ENCODE results near the gene RSPH1.

Gene RSPH1

DNA sequence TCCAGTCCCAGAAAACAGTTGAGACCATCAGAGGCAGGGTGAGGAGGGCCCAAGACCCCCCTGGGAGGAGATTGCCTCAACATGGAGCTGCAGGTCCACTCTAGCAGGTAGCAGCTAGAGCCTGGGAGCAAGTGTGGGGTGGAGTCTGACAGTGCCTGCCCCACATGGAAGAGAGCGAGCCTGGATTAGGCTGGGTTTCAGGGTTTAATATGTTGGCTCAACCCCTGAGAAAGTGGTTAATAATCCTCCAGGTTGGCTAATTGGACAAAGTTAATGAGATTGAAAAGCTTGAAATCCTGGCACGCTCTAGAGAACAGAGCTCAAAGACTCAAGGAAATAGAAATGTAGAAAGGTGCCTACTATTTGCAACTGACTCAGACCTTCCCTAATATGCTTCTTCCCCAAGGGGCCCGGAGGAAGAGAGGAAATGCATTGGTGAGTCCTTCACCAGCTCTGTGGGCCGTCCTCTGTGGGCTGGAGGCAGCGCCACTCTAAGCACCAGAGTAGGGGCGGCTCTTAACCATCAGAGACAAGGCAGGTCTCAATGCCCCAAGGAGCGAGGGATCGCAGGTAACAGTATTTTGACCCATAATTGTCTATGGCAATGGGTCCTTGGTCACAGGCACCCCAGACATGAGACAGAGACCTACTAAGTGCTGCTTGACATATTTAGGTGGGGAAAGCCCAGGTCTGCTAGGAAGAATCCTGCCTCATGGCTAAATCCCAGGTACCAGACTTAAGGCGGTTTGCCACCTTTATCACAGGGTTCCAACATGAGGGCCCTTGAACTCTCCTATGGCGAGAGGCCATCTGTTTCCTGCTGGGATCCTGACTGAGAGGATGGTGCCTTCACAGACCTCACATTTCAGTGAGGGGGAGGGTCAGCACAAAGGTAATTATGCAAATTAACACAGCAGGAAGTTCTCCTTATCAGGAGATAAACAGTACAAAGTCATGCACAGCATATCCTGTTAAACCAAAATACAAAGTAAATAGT is 33.8 kb downstream of the RSPH1 start:
- FAIRE-seq, result no peak

GRCh38 chr21:42461185-42461520 is 34.9 kb downstream of the RSPH1 start:
- no peak for FAIRE-seq

GRCh38 chr21:42460391-42461184 is 35.4 kb downstream of the RSPH1 start:
- no peak for FAIRE-seq

DNA sequence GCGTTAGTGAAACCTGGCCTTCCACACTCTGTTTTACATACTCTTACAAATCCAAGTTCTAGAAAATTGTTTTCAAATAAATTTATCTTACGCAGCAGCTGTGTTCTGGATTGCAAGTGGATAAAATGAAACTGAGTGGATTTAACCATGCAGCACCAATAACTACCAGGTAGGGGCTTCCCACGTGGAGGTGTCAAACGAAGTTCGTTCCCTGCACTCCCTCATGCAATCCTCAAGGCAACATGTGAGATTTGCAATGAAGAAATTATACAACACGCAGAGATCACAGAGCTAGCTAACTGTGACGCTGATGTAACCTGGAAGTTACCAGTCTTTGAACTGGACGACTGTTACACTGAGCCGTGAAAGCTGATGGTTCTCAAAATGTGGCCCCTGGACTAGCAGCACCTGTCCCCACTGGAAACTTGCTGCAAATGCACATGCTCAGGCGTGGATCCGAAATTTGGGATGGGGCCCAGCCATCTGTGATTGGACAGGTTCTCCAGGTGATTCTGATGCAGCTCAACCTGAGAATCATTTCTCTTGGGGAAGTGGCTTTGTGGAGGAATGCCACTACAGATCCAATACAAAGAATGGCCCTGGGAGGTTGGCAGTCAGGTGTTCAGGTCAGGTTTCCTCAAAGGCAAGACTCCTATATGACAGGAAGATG is 36.3 kb downstream of the RSPH1 start:
- no peak for FAIRE-seq

DNA sequence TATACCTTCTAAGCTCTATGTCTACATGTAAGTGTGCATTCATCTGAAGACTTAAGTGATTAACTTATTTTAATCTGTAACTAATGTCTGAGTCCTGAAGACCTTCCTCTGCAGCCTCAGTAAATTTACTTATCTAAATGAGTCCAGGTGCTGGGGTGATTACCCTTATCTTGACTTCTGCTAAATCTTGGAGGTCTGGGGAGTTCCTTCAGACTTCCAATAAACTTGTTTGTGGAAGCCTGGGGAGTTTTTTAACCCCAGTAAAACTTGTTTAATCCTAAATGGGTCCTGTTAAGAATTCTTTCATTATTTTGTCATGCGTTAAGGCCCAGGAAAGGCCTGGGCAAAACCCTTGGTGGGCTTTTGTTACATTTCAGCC is 37.0 kb downstream of the RSPH1 start:
- FAIRE-seq, result no peak

DNA sequence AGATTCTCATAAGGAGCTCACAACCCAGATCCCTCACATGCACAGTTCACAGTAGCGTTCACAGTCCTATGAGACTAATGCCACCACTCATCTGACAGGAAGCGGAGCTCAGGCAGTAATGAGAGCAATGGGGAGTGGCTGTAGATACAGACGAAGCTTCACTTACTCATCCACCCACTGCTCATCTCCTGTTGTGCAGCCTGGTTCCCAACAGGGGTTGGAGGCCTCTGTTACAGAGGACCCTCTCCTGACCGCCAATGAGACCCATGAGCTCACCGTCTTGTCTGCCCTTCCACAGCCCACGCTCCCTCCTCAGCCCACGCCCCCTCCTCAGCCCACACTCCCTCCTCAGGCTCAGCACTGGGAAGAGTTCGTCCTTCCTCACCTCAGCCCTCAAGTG is 39.6 kb downstream of the RSPH1 start:
- FAIRE-seq, result no peak

DNA sequence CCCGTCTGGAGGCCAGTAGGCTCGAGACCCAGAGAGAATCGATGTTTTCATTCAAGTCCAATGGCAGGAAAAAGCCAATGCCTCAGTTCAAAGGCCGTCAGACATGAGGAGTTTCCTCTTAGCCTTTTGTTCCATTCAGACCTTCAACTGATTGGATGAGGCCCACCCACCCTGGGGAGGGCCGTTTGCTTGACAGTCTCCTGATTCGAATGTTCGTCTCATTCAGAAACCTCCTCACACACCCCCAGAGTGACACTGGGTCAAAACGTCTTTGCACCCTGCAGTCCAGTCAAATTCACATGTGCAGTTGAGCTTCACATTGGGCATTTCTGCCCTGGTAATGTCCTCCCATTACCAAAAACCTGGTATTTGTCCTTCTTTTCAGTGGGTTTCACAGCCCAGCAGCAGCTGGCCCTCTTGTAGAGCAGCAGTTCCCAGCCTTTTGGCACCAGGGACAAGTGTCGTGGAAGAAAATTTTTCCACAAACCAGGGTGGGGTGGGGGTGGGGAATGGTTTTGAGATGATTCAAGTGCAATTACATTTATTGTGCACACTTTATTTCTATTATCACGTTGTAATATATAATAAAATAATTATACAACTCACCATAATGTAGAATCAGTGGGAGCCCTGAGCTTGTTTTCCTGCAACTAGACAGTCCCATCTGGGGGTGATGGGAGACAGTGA is 40.1 kb downstream of the RSPH1 start:
- no peak for FAIRE-seq

GRCh38 chr21:42455196-42455595 is 40.8 kb downstream of the RSPH1 start:
- FAIRE-seq, result no peak

DNA sequence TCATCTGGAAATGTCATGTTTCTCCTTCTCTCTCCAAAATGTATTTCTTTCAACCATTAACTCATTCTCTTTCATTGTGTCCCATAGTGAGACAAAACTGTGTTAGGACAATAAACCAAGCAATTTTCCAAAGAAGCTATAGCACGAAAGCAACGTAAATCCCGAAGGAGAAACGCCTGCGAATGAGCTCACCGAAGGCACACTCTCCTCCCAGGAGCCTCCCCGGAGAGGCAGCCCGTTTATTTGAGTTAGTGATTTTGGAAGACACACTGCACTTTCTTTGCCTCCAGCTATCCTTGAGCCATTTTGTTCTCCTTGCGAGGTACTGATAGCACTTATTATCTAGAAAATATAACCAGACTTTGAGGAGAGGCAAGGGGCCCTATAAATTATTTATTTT is 41.2 kb downstream of the RSPH1 start:
- no peak for FAIRE-seq

DNA sequence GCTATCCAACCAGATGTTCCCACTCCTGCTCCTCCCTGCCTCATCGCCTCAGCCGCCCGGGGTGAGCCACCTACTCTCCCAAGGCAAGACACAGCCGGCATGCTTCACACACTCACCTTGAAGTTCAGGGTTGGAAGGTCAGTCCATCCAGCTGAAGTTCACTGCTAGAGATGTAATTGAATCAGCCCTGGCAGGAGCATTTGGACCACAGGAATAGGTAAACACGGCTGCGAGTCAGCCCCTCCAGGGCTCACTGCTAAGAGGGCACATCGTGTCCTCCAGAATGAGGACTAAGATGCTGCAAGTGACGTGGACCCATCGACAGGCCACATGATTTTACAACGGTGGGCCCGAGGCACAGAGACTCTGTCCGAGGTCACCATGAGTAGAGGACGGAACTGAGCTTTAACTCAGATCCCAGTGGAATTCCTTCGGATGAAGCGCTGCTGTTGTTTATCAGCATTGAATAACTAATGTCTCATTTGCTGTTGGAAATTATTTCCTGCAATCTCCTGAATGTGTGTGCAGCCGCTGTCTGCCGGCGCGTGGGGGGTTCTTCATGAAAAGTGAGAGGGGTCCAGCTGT is 41.9 kb downstream of the RSPH1 start:
- no peak for FAIRE-seq

GRCh38 chr21:42453224-42453985 is 42.6 kb downstream of the RSPH1 start:
- no peak for FAIRE-seq

GRCh38 chr21:42452401-42453223 is 43.4 kb downstream of the RSPH1 start:
- FAIRE-seq, result no peak

DNA sequence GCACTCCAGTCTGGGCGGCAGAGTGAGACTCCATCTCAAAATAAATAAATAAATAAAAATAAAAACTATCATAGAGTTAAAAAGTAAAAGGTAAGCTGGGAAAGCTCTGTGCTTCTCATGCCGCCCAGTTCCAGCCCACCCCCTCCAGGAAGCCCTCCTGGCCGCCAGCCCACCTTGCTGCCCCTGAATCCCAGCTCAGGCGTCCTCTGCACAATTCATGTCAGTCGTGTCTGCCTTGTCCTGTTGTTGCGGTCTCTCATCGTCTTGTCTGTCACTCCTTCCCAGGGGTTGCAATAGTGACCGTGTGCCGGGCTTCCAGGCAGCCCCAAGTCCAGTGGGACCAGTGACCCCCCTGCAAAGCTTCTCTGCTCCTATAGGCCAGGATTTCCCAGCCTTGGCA is 44.1 kb downstream of the RSPH1 start:
- no peak for FAIRE-seq

GRCh38 chr21:42448686-42449085 is 47.3 kb downstream of the RSPH1 start:
- no peak for FAIRE-seq

- FAIRE-seq, result no peak
These were observed 48.3 kb downstream of the RSPH1 start for GRCh38 chr21:42447732-42448131.

DNA sequence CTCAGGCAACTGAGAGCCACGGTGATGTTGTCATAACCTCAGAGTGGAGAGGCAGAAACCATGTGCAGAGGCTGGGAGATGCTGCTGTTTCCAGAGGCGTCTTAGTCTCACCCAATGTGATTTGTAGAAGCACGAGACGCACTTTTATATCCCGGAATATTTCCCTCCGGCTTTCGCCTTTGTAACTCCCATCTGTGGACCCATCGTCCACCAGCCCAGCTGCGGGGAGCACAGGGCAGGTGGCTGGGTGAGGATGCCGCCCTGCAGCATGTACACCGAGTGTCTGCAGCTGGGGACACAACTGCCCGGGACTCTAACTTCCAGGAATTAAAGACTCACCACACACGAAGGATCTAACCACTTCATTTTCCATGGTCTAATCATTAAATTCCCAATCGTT is 48.8 kb downstream of the RSPH1 start:
- no peak for FAIRE-seq

- no peak for FAIRE-seq
These were observed 49.5 kb downstream of the RSPH1 start for GRCh38 chr21:42446531-42446930.

- FAIRE-seq, result no peak
These were observed 50.7 kb downstream of the RSPH1 start for GRCh38 chr21:42445311-42445710.

- FAIRE-seq, result no peak
These were observed 51.3 kb downstream of the RSPH1 start for GRCh38 chr21:42444745-42445059.

DNA sequence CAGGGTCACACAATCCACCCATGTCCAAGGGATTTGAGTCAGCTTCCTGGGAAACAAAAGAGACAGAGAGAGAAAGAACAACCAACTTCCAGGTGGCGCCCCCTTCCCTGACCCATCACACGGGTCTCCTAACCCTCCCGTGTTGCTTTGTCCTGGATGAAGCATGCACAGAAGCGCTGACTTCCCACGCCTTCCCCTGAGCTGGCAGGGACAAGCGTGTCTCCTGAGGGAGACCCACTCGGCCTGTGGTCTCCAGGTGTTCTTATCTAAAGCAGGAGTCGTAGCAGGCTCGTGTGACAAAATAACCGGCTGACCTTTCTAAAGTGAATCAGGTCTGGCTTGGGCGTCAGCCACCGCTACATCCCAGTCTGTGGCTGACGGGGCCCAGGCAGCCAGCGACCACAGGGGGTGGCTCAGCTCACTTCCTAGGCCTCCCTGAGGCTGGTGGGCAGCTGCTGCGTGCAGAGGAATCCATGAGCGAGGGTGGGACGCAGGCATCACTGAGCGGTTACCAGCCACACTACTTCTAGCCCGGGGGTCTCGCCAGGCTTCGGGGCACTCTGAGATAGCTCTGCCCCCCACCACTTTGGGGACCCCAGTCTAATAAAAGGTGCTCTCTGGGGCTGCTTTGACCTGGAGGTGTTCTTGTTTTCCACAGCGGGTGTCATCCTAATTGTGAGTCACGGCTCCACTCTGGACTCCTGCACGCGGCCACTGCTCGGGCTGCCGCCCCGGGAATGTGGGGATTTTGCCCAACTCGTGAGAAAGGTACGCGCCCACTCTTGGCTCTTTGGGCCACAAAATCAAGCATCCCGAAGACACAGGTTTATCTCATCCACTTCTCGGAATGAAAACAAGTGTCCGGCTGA is 51.9 kb downstream of the RSPH1 start:
- no peak for FAIRE-seq

Data from TTC549 (cell line).